Measurements from ENCODE around the gene CEP128. TPM values are rescaled to one million over a fixed set of nuclear protein-coding genes. Genes with fewer than 3 reads are reported as not detected.
"Not testable (repeated sequence)": the region's sequence is repeated elsewhere in the genome, so short reads cannot be mapped to it uniquely, and the experiment has no call there.

The CEP128 gene
- polyA plus RNA-seq, 4 donors: 0.22 to 2.2 (median 1.1) TPM

DNA sequence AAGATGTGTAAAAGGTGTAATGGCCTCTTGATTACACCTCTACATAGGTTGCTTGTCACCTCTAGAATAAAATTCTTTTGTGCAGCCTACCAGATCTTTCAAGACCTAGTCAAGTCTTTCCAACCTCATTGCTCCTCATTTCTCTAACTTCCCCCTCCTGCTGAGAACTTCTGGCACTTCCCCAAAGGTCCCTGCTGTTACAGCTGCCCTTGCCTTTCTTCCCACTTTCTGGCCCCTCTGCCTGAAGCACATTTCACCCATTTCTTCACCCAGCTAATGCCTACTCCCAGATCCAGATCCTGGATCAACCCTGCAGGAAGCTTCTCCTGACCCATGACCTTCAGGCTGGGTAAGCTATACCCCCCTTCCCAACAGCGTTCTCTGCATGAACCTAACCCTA lies 15.4 kb upstream of the CEP128 start:
- 68 to 90% (median 70%) methylated on average over 1 of the region's 1 CpG for WGBS, 3 donors
- FAIRE-seq (no peak), DNase-seq (no peak)
- peaks cover 0 to 3% (median 0%) of the 10 kb centered on the region in 3 donors for H3K4me1 ChIP-seq (ENCODE audit: control insufficient read depth in 3 of 3, insufficient read depth in 2 of 3, low read depth in 1 of 3, low read length in 2 of 3)
- H3K27ac ChIP-seq (ENCODE audit: low read depth in 1 of 3, low read length in 2 of 3): peak overlapping the region in 1 of 3 donors; percentile 50
- H3K4me3 ChIP-seq (ENCODE audit: low read depth in 1 of 3, low read length in 3 of 3): no peak overlapping the region
- no peaks in the 10 kb centered on the region for H3K36me3 ChIP-seq (ENCODE audit: control insufficient read depth in 3 of 3, insufficient read depth in 2 of 3, low read depth in 1 of 3, low read length in 3 of 3)
- no peaks in the 10 kb centered on the region for H3K9me3 ChIP-seq (ENCODE audit: control insufficient read depth in 2 of 2, insufficient read depth in 1 of 2, low read depth in 1 of 2, low read length in 1 of 2)
- H3K27me3 ChIP-seq (ENCODE audit: control insufficient read depth in 3 of 3, insufficient read depth in 3 of 3, low read length in 3 of 3): peaks cover 0 to 32% (median 0%) of the 10 kb centered on the region in 3 donors

DNA sequence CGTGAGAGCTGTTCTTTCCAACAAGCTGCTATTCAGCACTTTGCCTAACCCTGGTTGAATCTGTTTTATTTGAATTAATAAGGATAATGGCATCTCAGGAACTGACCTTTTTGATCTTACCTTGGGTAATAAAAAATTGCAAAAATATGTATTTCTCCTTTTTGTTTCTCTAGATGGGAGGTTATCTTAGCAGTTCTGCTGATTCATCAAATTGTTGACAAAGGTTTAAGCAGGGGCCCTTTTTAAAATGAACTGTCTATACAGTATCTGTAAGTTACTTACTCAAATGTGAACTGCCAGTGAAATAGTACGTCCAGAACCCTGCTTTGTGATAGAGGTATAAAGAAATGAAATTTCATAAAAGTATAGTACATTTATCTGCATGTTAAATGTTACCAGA lies 14.6 kb upstream of the CEP128 start:
- Histone ChIP-seq H3K27ac (ENCODE audit: low read depth in 1 of 3, low read length in 2 of 3) (no peak overlapping the region), H3K4me1 (ENCODE audit: control insufficient read depth in 3 of 3, insufficient read depth in 2 of 3, low read depth in 1 of 3, low read length in 2 of 3) (peaks cover 0 to 3% (median 0%) of the 10 kb centered on the region in 3 donors), H3K36me3 (ENCODE audit: control insufficient read depth in 3 of 3, insufficient read depth in 2 of 3, low read depth in 1 of 3, low read length in 3 of 3) (no peaks in the 10 kb centered on the region), H3K9me3 (ENCODE audit: control insufficient read depth in 2 of 2, insufficient read depth in 1 of 2, low read depth in 1 of 2, low read length in 1 of 2) (no peaks in the 10 kb centered on the region), H3K27me3 (ENCODE audit: control insufficient read depth in 3 of 3, insufficient read depth in 3 of 3, low read length in 3 of 3) (peaks cover 0 to 32% (median 0%) of the 10 kb centered on the region in 3 donors), H3K4me3 (ENCODE audit: low read depth in 1 of 3, low read length in 3 of 3) (no peak overlapping the region)
- DNase-seq (no peak), FAIRE-seq (no peak)
- WGBS, 3 donors: 44 to 66% (median 63%) methylated on average over 2 of the region's 2 CpGs

DNA sequence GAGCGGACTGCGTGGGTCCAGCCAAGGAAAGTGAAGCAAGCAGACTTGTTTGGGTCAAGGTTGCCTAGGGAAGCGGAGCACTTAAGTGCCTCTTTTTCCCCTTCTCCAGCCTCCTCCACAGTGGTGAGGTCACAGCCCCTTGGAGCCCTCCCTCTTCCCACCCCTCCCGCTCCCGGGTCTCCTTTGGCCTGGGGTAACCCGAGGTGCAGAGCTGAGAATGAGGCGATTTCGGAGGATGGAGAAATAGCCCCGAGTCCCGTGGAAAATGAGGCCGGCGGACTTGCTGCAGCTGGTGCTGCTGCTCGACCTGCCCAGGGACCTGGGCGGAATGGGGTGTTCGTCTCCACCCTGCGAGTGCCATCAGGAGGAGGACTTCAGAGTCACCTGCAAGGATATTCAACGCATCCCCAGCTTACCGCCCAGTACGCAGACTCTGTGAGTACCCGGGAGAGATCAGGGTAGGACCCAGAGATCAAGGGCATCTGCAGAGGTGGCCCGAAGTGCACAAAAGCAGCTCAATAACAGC lies 13.9 kb upstream of the CEP128 start, which contains the start of gene TSHR:
TSS of gene TSHR (plus strand) at position 206 of the 526 bp plus-strand sequence. CDS start at position 266, 60 bp downstream.
- DNase-seq (peak in 1 of 2 donors; percentile 26), FAIRE-seq (no peak)
- Histone ChIP-seq H3K36me3 (ENCODE audit: control insufficient read depth in 3 of 3, insufficient read depth in 2 of 3, low read depth in 1 of 3, low read length in 3 of 3) (no peaks in the 10 kb centered on the region), H3K27me3 (ENCODE audit: control insufficient read depth in 3 of 3, insufficient read depth in 3 of 3, low read length in 3 of 3) (peaks cover 0 to 32% (median 0%) of the 10 kb centered on the region in 3 donors), H3K4me1 (ENCODE audit: control insufficient read depth in 3 of 3, insufficient read depth in 2 of 3, low read depth in 1 of 3, low read length in 2 of 3) (peaks cover 0 to 3% (median 0%) of the 10 kb centered on the region in 3 donors), H3K9me3 (ENCODE audit: control insufficient read depth in 2 of 2, insufficient read depth in 1 of 2, low read depth in 1 of 2, low read length in 1 of 2) (no peaks in the 10 kb centered on the region), H3K27ac (ENCODE audit: low read depth in 1 of 3, low read length in 2 of 3) (peak within 1 kb of the TSS in 1 of 3 donors; percentile 19), H3K4me3 (ENCODE audit: low read depth in 1 of 3, low read length in 3 of 3) (peak within 1 kb of the TSS; percentile 42 to 52 (median 48))
- WGBS, 3 donors: 19 to 26% (median 23%) methylated on average over 20 to 21 of the region's 21 CpGs

DNA sequence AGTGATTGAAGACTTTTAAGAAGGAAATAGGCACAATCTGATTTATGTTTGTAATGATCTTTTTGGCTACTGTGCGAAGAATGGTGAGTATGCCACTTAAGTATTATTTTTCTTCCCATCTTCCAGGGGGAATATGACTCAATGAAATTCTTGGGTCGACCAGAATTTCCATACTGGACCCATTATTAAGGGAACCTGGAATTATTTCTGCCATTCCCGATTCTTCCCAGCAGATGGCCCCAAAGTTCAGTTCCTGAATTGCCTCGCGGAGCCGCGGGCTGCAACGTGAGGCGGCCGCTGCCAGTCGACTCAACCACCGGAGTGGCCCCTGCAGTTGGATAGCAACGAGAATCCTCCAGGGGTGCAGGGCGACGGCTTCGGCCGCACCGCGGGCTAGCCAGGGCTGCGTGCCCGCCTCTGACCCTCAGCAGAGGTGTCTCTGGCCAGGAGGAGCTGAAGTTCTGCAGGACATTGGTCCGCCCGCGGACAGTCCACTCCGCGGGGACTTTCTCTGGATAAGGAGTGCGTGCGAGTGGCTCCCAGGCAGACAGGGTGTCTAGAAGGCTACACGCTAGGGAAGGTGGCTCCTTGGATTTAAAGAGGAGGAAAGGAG lies 13.3 kb upstream of the CEP128 start:
- Histone ChIP-seq H3K4me3 (ENCODE audit: low read depth in 1 of 3, low read length in 3 of 3) (peak overlapping the region; percentile 42 to 52 (median 48)), H3K27ac (ENCODE audit: low read depth in 1 of 3, low read length in 2 of 3) (peak overlapping the region in 1 of 3 donors; percentile 19), H3K9me3 (ENCODE audit: control insufficient read depth in 2 of 2, insufficient read depth in 1 of 2, low read depth in 1 of 2, low read length in 1 of 2) (no peaks in the 10 kb centered on the region), H3K36me3 (ENCODE audit: control insufficient read depth in 3 of 3, insufficient read depth in 2 of 3, low read depth in 1 of 3, low read length in 3 of 3) (no peaks in the 10 kb centered on the region), H3K4me1 (ENCODE audit: control insufficient read depth in 3 of 3, insufficient read depth in 2 of 3, low read depth in 1 of 3, low read length in 2 of 3) (peaks cover 0 to 3% (median 0%) of the 10 kb centered on the region in 3 donors), H3K27me3 (ENCODE audit: control insufficient read depth in 3 of 3, insufficient read depth in 3 of 3, low read length in 3 of 3) (peaks cover 0 to 32% (median 0%) of the 10 kb centered on the region in 3 donors)
- FAIRE-seq: no peak
- DNase-seq: peak; percentile 73 to 81
- WGBS, 3 donors: 1 to 2% (median 1%) methylated on average over 29 of the region's 29 CpGs

DNA sequence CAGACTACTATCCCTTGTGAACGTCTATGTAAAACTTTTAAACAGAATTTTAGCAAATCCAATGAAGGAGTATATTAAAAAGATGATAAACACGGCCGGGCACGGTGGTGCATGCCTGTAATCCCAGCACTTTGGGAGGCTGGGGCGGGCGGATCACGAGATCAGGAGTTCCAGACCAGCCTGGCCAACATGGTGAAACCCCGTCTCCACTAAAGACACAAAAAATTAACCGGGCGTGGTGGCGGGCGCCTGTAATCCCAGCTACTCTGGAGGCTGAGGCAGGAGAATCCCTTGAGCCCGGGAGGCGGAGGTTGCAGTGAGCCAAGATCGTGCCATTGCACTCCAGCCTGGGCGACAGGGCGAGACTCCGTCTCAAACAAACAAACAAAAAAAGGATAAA lies 11.7 kb upstream of the CEP128 start:
- H3K36me3 ChIP-seq (ENCODE audit: control insufficient read depth in 3 of 3, insufficient read depth in 2 of 3, low read depth in 1 of 3, low read length in 3 of 3); H3K27ac ChIP-seq (ENCODE audit: low read depth in 1 of 3, low read length in 2 of 3); FAIRE-seq; DNase-seq; H3K4me3 ChIP-seq (ENCODE audit: low read depth in 1 of 3, low read length in 3 of 3); H3K9me3 ChIP-seq (ENCODE audit: control insufficient read depth in 2 of 2, insufficient read depth in 1 of 2, low read depth in 1 of 2, low read length in 1 of 2); H3K4me1 ChIP-seq (ENCODE audit: control insufficient read depth in 3 of 3, insufficient read depth in 2 of 3, low read depth in 1 of 3, low read length in 2 of 3): not testable (repeated sequence)
- 82 to 87% (median 84%) methylated on average over 18 of the region's 18 CpGs for WGBS, 3 donors
- H3K27me3 ChIP-seq (ENCODE audit: control insufficient read depth in 3 of 3, insufficient read depth in 3 of 3, low read length in 3 of 3): peaks cover 0 to 27% (median 0%) of the 10 kb centered on the region in 3 donors

DNA sequence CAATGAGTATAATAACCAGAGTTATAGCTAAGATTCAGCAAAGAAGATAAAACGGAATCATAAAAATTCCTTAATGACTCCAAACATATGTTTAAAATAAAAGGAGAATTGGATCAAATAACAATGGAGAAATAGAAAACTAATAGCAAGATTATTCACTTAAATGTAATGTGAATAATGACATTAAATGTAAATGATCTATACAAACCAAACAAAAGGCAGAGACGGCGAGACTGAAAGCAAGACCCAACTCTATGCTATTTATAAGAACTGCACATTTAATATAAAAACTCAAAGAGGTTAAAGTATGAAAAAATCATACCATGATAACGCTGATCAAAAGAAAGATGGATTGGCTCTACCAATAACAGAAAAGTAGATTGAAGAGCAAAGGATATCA lies 10.0 kb upstream of the CEP128 start:
- no peak for FAIRE-seq
- H3K27me3 ChIP-seq (ENCODE audit: control insufficient read depth in 3 of 3, insufficient read depth in 3 of 3, low read length in 3 of 3): peaks cover 0 to 19% (median 0%) of the 10 kb centered on the region in 3 donors
- H3K36me3 ChIP-seq (ENCODE audit: control insufficient read depth in 3 of 3, insufficient read depth in 2 of 3, low read depth in 1 of 3, low read length in 3 of 3): no peaks in the 10 kb centered on the region
- no peak overlapping the region for H3K27ac ChIP-seq (ENCODE audit: low read depth in 1 of 3, low read length in 2 of 3)
- 80 to 86% (median 84%) methylated on average over 4 of the region's 4 CpGs for WGBS, 3 donors
- H3K4me3 ChIP-seq (ENCODE audit: low read depth in 1 of 3, low read length in 3 of 3): no peak overlapping the region
- H3K9me3 ChIP-seq (ENCODE audit: control insufficient read depth in 2 of 2, insufficient read depth in 1 of 2, low read depth in 1 of 2, low read length in 1 of 2): no peaks in the 10 kb centered on the region
- no peak for DNase-seq
- H3K4me1 ChIP-seq (ENCODE audit: control insufficient read depth in 3 of 3, insufficient read depth in 2 of 3, low read depth in 1 of 3, low read length in 2 of 3): no peaks in the 10 kb centered on the region

DNA sequence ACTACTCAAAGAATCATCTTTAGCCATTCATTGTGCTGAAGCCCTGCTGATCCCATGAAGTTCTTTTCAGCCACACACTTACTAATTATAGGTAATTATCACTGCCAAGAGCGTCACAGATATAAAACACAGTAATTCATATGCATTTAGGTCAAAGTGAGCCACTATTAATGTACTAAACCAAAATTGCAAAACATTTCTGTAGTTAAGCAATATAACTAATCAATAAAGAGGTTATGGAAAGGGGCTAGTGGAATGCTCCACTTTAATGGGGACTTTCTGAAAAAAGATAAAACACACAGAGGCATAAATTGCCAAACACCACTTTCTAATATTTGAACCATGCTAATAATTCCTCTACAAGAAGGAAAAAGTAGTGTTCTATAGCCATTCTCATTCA lies 6.8 kb upstream of the CEP128 start:
- Histone ChIP-seq H3K27me3 (ENCODE audit: control insufficient read depth in 3 of 3, insufficient read depth in 3 of 3, low read length in 3 of 3) (peaks cover 0 to 4% (median 0%) of the 10 kb centered on the region in 3 donors), H3K4me1 (ENCODE audit: control insufficient read depth in 3 of 3, insufficient read depth in 2 of 3, low read depth in 1 of 3, low read length in 2 of 3) (no peaks in the 10 kb centered on the region), H3K9me3 (ENCODE audit: control insufficient read depth in 2 of 2, insufficient read depth in 1 of 2, low read depth in 1 of 2, low read length in 1 of 2) (no peaks in the 10 kb centered on the region), H3K27ac (ENCODE audit: low read depth in 1 of 3, low read length in 2 of 3) (no peak overlapping the region), H3K36me3 (ENCODE audit: control insufficient read depth in 3 of 3, insufficient read depth in 2 of 3, low read depth in 1 of 3, low read length in 3 of 3) (no peaks in the 10 kb centered on the region), H3K4me3 (ENCODE audit: low read depth in 1 of 3, low read length in 3 of 3) (no peak overlapping the region)
- 2 to 28% (median 3%) methylated on average over 1 of the region's 1 CpG for WGBS, 3 donors
- FAIRE-seq (no peak), DNase-seq (no peak)

DNA sequence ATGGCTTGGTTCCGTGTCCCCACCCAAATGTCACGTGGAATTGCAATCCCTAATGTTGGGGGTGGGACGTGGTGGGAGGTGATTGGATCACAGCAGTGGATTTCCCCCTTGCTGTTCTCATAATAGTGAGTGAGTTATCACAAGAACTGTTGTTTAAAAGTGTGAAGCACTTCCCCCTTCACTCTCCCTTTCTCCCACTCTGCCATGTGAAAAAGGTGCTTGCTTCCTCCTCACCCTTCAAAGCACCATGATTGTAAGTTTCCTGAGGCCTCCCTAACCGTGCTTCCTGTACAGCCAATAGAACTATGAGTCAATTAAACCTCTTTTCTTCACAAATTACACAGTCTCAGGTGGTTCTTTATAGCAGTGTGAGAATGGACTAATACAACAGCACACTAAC lies 5.3 kb upstream of the CEP128 start:
- no peak for FAIRE-seq
- H3K36me3 ChIP-seq (ENCODE audit: control insufficient read depth in 3 of 3, insufficient read depth in 2 of 3, low read depth in 1 of 3, low read length in 3 of 3): no peaks in the 10 kb centered on the region
- no peak overlapping the region for H3K4me3 ChIP-seq (ENCODE audit: low read depth in 1 of 3, low read length in 3 of 3)
- H3K9me3 ChIP-seq (ENCODE audit: control insufficient read depth in 2 of 2, insufficient read depth in 1 of 2, low read depth in 1 of 2, low read length in 1 of 2): no peaks in the 10 kb centered on the region
- H3K27me3 ChIP-seq (ENCODE audit: control insufficient read depth in 3 of 3, insufficient read depth in 3 of 3, low read length in 3 of 3): peaks cover 0 to 4% (median 0%) of the 10 kb centered on the region in 3 donors
- no peak for DNase-seq
- peaks cover 0 to 5% (median 0%) of the 10 kb centered on the region in 3 donors for H3K4me1 ChIP-seq (ENCODE audit: control insufficient read depth in 3 of 3, insufficient read depth in 2 of 3, low read depth in 1 of 3, low read length in 2 of 3)
- H3K27ac ChIP-seq (ENCODE audit: low read depth in 1 of 3, low read length in 2 of 3): no peak overlapping the region
- 51 to 64% (median 63%) methylated on average over 4 of the region's 4 CpGs for WGBS, 3 donors

All from small intestine (tissue), 7 donors.